PFSK-1 (cell line): ENCODE data around the gene HTT.
A peak's percentile ranks its signal among the peaks of the same experiment; 100 is the strongest.

ENCODE experiments used
- FOXP2 ChIP-seq: optimal IDR thresholded peaks from 2 replicates; pipeline ENCODE3; 2011; ENCODE audit warnings: borderline replicate concordance, control low read depth, inconsistent platforms; ENCODE audit not compliant: insufficient read depth; ENCODE audit errors: extremely low read length, extremely low read depth
- POLR2AphosphoS5 ChIP-seq: IDR thresholded peaks from 2 replicates; pipeline ENCODE4 v1.6.1; 2012; ENCODE audit warnings: low read depth, mild to moderate bottlenecking, control low read depth, low read length, moderate library complexity
- SIN3A ChIP-seq: IDR thresholded peaks from 2 replicates; pipeline ENCODE4 v1.6.1; 2012; ENCODE audit warnings: mild to moderate bottlenecking, low read length, moderate library complexity, borderline replicate concordance; ENCODE audit not compliant: insufficient read depth
- TAF1 ChIP-seq: IDR thresholded peaks from 2 replicates; pipeline ENCODE4 v1.6.1; 2012; ENCODE audit warnings: low read length, control low read depth, borderline replicate concordance; ENCODE audit not compliant: insufficient read depth
- TF ChIP-seq, protein P1 (sequence below), 2 experiments: IDR thresholded peaks; 2 replicates each; pipeline versions ENCODE4 v1.6.1 to v1.8.0; 2011 to 2012; ENCODE audit warnings: low read depth in 2 of 2, low read length in 2 of 2, control low read depth in 1 of 2, inconsistent platforms in 1 of 2, mild to moderate bottlenecking in 1 of 2, moderate library complexity in 1 of 2; ENCODE audit not compliant: insufficient read depth in 1 of 2

HTT gene

DNA sequence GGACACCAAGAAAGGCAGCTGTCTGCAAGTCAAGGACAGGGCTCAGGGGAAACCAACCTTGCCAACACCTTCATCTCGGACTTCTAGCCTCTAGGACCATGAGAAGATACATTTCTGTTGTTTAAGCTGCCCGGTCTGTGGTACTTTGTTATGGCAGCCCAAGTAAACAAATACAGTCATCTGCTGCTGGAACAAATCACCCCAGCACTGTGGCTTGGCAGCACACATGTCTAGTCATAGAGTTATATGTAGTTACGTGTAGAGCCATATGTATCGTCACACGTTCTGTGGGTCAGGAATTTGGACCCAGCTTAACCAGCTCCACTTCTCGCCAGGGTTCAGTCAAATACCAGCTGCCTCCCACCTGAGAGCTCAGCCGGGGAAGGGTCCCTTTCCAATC is 2.7 kb upstream of the HTT start:
- TF ChIP-seq, protein P1, sequence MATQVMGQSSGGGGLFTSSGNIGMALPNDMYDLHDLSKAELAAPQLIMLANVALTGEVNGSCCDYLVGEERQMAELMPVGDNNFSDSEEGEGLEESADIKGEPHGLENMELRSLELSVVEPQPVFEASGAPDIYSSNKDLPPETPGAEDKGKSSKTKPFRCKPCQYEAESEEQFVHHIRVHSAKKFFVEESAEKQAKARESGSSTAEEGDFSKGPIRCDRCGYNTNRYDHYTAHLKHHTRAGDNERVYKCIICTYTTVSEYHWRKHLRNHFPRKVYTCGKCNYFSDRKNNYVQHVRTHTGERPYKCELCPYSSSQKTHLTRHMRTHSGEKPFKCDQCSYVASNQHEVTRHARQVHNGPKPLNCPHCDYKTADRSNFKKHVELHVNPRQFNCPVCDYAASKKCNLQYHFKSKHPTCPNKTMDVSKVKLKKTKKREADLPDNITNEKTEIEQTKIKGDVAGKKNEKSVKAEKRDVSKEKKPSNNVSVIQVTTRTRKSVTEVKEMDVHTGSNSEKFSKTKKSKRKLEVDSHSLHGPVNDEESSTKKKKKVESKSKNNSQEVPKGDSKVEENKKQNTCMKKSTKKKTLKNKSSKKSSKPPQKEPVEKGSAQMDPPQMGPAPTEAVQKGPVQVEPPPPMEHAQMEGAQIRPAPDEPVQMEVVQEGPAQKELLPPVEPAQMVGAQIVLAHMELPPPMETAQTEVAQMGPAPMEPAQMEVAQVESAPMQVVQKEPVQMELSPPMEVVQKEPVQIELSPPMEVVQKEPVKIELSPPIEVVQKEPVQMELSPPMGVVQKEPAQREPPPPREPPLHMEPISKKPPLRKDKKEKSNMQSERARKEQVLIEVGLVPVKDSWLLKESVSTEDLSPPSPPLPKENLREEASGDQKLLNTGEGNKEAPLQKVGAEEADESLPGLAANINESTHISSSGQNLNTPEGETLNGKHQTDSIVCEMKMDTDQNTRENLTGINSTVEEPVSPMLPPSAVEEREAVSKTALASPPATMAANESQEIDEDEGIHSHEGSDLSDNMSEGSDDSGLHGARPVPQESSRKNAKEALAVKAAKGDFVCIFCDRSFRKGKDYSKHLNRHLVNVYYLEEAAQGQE (IDR thresholded peaks at IDR 0.05; ENCODE audit: insufficient read depth in 1 of 2, low read depth in 2 of 2, low read length in 2 of 2) = no peak

DNA sequence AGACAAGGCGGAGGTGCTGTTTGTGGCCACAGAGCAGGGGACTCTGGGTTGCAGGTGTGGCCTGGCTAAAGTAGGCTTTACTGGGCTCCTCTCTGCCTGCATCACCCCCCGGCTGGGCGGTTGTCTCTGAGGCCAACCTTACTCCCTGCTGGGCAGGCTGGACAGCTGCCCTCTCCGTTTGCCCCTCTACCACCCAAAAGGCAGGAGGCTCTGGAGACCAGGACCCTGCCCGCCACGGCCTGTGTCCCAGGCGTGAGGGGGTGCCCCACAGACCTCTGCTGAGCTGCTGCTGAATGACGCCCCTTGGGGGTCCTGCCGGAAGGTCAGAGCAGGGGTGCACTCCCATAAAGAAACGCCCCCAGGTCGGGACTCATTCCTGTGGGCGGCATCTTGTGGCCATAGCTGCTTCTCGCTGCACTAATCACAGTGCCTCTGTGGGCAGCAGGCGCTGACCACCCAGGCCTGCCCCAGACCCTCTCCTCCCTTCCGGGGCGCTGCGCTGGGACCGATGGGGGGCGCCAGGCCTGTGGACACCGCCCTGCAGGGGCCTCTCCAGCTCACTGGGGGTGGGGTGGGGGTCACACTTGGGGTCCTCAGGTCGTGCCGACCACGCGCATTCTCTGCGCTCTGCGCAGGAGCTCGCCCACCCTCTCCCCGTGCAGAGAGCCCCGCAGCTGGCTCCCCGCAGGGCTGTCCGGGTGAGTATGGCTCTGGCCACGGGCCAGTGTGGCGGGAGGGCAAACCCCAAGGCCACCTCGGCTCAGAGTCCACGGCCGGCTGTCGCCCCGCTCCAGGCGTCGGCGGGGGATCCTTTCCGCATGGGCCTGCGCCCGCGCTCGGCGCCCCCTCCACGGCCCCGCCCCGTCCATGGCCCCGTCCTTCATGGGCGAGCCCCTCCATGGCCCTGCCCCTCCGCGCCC is 1.1 kb upstream of the HTT start:
- TF ChIP-seq TAF1 (no peak), POLR2AphosphoS5 (no peak), SIN3A (no peak), FOXP2 (no peak)
- TF ChIP-seq, protein P1 (IDR thresholded peaks at IDR 0.05; ENCODE audit: insufficient read depth in 1 of 2, low read depth in 2 of 2, low read length in 2 of 2) = no peak

DNA sequence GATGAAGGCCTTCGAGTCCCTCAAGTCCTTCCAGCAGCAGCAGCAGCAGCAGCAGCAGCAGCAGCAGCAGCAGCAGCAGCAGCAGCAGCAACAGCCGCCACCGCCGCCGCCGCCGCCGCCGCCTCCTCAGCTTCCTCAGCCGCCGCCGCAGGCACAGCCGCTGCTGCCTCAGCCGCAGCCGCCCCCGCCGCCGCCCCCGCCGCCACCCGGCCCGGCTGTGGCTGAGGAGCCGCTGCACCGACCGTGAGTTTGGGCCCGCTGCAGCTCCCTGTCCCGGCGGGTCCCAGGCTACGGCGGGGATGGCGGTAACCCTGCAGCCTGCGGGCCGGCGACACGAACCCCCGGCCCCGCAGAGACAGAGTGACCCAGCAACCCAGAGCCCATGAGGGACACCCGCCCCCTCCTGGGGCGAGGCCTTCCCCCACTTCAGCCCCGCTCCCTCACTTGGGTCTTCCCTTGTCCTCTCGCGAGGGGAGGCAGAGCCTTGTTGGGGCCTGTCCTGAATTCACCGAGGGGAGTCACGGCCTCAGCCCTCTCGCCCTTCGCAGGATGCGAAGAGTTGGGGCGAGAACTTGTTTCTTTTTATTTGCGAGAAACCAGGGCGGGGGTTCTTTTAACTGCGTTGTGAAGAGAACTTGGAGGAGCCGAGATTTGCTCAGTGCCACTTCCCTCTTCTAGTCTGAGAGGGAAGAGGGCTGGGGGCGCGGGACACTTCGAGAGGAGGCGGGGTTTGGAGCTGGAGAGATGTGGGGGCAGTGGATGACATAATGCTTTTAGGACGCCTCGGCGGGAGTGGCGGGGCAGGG is 568 bp downstream of the HTT start:
- TF ChIP-seq POLR2AphosphoS5 (peak; percentile 63; the same call in 1 of the 2 replicates), FOXP2 (no peak), TAF1 (no peak), SIN3A (0 out of 2 replicates have a peak, but pooled peaks have one; percentile 58)
- TF ChIP-seq, protein P1 (IDR thresholded peaks at IDR 0.05; ENCODE audit: insufficient read depth in 1 of 2, low read depth in 2 of 2, low read length in 2 of 2) = no peak

DNA sequence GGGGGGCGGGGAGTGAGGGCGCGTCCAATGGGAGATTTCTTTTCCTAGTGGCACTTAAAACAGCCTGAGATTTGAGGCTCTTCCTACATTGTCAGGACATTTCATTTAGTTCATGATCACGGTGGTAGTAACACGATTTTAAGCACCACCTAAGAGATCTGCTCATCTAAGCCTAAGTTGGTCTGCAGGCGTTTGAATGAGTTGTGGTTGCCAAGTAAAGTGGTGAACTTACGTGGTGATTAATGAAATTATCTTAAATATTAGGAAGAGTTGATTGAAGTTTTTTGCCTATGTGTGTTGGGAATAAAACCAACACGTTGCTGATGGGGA is 1.1 kb downstream of the HTT start:
- TF ChIP-seq, protein P1 (IDR thresholded peaks at IDR 0.05; ENCODE audit: insufficient read depth in 1 of 2, low read depth in 2 of 2, low read length in 2 of 2) = no peak
- TF ChIP-seq FOXP2 (no peak), TAF1 (no peak), POLR2AphosphoS5 (no peak), SIN3A (no peak)
